Measurements from ENCODE around the gene TOPORS.
"Not testable (repeated sequence)": the region's sequence is repeated elsewhere in the genome, so short reads cannot be mapped to it uniquely, and the experiment has no call there.

Gene TOPORS

DNA sequence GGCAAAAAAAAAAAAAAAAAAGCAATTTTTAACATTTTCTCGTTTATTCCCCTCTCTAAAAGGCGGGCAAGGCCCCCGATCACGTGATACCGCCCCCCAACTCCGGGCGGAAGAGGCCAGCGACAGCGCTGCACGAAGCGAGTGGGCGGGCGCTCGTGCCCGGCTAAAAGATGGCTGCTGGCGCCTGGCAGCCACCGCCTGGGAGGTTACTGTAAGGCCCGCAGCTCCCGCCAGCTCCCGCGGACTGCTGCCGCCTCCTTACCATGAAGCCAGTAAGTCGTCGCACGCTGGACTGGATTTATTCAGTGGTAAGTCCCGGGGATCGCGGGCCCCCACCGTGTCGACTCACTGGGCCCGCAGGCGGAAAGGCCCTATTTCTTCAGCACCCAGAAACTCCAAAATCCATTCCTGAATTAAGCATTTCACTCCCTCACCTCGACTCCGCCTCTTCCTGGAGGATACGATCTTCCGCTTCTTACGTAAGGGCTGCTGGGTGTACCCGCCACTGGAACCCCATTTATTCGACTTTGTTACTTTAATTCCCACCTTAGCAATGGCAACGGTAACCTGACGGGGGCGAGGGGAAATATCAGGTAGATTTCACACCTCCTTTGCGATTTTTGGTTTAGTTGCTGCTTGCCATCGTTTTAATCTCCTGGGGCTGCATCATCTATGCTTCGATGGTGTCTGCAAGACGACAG, at the start of gene TOPORS, which contains the start of gene SMIM27:
TSS of gene TOPORS (minus strand) at position 415 of the 701 bp plus-strand sequence. CDS start at position 265, 150 bp downstream.
TSS of gene SMIM27 (plus strand) at position 156 of the 701 bp plus-strand sequence. CDS start at position 264, 108 bp downstream.
- DNase-seq (ENCODE audit: low read depth in 1 of 2, low spot score in 1 of 2) = peak; percentile 73 to 88

DNA sequence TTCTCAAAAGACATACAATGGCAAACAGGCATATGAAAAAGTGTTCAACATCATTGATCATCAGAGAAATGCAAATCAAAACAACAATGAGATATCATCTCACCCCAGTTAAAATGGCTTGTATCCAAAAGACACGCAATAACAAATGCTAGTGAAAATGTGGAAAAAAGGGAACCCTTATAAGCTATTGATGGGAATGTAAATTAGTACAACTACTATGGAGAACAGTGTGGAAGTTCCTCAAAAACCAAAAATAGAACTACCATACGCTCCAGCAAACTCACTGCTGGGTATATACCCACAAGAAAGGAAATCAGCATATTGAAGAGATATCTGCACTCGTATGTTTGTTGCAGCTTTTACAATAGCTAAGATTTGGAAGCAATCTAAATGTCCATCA, 46.6 kb upstream of the TOPORS start:
- DNase-seq (ENCODE audit: low read depth in 1 of 2, low spot score in 1 of 2) = not testable (repeated sequence)

GRCh38 chr9:32596936-32597335, 44.5 kb upstream of the TOPORS start:
- no peak for DNase-seq (ENCODE audit: low read depth in 1 of 2, low spot score in 1 of 2)

DNA sequence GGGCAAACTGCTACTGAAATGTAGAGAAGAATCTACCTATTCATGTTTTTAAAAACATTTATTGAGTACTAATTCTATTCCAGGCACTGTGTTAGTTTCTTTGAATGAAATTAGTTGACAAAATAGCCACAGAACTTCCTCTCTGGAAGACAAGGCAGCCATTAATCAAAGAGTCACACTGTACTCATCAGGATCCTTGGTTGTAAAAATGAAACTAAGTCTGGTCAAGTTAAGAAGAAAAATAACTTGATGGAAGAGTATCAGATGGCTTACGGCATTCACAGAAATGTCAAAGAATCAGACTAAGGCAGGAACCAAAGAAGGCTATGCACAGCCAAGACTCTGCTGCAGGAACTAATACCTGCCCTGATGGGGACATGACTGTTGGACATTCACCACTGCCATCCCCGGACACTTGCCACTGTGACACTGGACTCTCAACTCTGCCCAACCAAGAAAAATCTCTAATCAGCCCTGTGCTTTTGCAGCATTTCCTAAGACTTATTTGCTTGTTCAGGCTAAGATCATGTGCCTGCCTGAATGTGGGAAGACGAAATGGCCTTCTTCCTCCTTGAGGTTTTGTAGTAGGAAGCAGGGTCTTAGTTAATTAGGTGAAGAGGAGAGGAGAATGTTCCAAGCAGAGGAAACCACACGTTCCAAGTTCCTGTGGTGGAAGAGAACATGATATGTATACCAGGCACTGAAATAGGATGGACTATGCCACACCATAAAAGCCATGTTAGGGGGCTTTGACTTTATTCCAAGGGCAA, 43.9 kb upstream of the TOPORS start:
- no peak for DNase-seq (ENCODE audit: low read depth in 1 of 2, low spot score in 1 of 2)

DNA sequence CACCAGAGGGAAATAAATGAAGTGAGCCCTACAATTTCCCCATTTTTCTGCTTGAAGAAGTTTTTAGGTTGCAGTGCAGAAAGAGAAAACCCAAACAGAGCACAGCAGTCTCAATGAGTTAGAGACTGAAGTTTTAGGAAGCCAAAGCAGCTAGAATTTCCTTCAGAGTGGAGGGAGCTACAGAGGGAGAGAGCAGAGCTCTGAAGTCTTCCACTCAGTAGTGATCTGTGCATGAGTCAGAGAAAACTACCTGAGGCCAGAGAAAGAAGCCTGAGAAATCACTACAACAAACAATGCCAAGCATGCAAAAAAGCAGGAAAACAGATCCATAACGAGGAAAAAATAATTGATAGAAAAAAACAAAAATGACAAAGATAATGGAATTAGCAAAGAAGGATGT, 38.5 kb upstream of the TOPORS start:
- no peak for DNase-seq (ENCODE audit: low read depth in 1 of 2, low spot score in 1 of 2)

- no peak for DNase-seq (ENCODE audit: low read depth in 1 of 2, low spot score in 1 of 2)
Measured at GRCh38 chr9:32590476-32590875, 38.1 kb upstream of the TOPORS start.

DNA sequence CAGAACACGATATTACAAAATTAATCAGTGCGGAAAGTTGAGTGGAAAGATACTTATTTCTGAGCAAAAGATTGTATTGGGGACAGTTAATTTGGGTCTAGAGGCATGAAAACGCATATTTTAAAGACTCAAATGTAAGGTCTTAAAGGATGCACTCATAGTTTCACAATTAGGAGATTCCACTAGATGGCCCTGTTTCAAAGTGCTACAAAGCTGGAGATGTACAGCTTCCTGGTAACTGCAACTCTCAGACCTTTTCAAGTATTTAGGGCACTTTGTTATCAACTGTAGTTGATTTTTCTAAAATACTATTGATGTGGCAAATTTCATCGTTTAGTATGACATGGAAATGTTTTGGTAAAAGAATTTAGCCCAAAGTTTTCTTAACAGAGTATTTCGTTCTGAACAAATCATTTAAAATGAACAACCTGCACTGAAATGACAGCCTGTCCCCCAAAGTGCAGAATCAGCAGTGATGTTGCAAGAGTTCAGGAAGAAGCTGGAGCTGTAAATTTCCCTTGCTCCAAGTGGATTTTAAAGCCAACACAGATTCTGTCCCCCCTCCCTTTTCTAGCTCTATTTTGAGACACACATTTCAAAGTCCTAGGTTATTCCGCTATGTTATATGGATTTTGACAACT, 36.8 kb upstream of the TOPORS start:
- DNase-seq (ENCODE audit: low read depth in 1 of 2, low spot score in 1 of 2) = no peak

GRCh38 chr9:32587901-32588300, 35.5 kb upstream of the TOPORS start:
- DNase-seq (ENCODE audit: low read depth in 1 of 2, low spot score in 1 of 2) = no peak

GRCh38 chr9:32584784-32585183, 32.4 kb upstream of the TOPORS start:
- no peak for DNase-seq (ENCODE audit: low read depth in 1 of 2, low spot score in 1 of 2)

DNA sequence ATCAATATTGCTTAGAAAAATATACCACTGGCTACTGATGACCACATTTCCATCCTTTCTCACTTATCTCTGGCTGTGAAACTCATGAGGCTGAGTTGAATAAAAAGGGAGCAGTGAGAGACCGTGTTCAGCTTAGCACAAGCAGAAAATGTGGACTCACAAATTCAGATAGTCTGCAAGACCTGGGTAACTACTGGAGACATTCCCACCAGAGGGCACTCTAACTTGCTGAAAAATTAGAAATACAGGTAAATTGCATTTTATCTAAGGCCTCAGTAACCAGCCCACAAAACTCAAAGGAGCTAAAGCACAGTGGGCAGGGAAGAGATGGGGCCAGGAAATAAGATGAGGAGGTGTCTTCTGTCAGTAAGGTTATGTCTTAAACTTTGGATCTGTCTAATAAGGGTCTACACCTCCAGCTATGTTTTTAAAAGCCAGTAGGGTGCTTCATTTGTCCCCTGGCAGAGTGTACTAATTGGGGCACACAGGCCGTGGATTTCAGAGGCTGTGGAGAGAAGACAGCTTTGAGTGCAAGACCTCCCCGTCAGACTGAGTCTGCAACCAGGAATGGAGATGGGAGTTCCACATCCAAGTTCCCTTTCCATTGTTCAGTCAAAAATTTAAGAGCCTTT, 29.2 kb upstream of the TOPORS start:
- no peak for DNase-seq (ENCODE audit: low read depth in 1 of 2, low spot score in 1 of 2)

DNA sequence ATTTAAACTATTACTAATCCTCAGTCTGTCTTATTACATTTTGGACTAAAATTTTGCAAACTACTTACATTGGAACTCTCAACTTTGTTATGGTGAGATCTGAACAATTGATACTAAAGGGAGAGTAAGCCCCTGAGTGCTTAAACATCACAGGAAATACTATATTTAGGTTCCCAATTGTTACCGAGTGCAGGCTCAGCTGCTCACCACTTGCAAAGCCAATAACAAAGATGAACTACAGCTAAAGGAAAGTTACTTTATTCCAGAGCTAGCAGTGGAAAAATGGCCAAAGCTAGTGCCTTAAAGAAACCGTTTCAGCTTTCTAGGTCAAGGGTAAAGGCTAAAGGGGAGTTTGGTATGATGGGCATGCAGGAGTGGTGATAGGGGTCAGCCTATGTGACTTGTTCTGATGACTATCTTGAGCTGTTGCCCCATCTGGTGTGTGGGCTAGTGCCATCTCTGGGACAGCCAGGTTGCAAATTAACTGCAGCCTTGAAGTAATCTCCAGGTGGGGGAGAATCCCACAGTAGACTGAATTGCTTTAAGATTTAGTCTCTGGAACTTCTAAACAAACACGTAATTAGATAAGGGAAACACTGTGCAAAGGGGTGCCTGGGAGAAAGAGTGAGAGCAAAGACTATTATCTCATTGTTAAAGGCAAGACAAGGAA, 28.4 kb upstream of the TOPORS start:
- no peak for DNase-seq (ENCODE audit: low read depth in 1 of 2, low spot score in 1 of 2)

DNA sequence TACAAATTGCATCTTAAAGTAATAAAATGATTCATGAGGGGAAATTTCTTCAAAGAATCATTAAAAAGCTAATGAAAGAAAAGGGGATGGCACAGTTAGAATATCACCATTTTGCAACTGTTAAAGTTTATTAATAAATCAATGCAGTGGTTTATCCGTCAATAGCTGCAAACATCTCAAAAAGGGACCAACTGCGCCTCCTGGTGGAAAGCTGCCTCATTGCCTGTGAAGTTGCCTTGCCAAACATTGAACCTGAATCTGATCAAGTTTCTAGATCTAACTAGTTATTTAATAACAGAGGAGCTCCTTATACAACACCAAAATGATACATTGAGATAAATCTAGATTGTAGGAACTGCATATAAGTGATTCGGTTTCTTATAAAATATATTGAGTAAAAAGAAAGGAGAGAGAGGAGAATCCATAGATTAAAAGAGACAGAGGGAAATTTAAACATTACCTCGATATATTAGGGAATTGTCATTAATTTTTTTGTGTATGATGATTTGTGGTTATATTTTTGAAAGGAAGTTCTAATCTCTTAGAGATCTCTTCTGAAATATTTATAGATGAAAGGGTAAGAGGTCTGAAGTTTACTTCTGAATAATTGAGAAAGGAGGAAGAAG, 27.4 kb upstream of the TOPORS start:
- peak; percentile 58 to 60 for DNase-seq (ENCODE audit: low read depth in 1 of 2, low spot score in 1 of 2)

DNA sequence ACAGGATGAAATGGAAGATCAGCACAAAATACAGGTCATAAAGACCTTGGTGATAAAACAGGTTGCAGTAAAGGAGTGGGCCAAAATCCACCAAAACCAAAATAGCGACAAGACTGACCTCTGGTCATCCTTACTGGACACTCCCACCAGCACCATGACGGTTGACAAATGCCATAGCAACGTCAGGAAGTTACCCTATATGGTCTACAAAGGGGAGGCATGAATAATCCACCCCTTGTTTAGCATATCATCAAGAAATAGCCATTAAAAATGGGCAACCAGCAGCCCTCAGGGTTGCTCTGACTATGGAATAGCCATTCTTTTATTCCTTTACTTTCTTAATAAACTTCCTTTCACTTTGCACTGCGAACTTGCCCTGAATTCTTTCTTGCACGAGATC, 26.6 kb upstream of the TOPORS start:
- DNase-seq (ENCODE audit: low read depth in 1 of 2, low spot score in 1 of 2) = no peak

DNA sequence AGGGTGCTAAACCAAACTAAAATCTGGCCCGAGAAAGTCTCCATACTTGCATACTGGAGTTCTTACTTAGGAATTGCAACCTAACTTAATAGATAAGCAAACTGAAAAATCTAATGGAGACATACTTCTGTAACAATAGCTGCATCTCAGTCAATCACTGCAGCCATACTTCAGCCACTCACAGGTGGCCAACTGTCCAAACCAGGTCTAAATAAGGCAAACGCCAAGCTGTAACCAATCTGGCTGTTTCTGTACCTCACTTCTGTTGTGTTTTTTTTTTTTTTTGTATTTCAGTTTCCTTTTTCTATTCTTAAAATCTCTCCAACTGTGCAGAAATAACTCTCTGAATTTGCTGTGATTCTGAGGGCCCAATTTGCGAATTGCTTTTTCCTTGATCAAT, 24.9 kb upstream of the TOPORS start:
- no peak for DNase-seq (ENCODE audit: low read depth in 1 of 2, low spot score in 1 of 2)

DNA sequence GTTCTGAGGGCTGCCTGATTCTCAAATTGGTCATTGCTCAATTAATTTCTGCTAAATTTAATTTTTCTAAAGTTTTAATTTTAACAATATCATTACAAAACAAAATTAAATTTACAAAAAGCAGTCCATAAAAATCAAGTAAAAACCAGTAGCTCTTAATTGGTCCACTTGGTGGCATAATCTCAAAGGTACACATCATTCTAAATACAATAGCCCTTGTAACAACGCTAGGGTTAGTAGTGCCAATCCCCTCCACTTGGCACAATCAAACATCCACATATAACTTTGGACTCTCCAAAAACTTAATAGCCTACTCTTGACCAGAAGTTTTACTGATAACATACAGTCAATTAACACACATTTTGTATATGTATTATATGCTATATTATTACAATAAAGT, 22.5 kb upstream of the TOPORS start:
- no peak for DNase-seq (ENCODE audit: low read depth in 1 of 2, low spot score in 1 of 2)

DNA sequence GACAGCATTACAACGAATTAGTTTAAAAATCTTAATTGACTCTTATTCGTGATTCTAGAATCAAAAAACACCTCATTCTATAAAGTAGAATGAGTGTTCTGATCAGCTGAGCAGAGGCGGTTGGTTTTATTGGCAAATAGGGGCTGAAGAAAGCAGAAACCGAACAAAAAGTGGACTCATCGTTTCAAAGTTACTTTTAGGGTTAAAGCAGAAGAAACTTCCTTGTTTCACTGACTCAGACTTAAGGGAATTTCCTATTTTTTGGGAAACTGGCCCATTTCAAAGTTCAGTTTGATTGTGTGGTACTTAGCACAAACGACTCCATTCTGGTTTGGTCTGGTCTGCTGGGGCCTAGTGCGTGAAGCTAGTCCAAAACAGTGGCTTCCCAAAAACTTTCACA, 21.4 kb upstream of the TOPORS start:
- no peak for DNase-seq (ENCODE audit: low read depth in 1 of 2, low spot score in 1 of 2)

DNA sequence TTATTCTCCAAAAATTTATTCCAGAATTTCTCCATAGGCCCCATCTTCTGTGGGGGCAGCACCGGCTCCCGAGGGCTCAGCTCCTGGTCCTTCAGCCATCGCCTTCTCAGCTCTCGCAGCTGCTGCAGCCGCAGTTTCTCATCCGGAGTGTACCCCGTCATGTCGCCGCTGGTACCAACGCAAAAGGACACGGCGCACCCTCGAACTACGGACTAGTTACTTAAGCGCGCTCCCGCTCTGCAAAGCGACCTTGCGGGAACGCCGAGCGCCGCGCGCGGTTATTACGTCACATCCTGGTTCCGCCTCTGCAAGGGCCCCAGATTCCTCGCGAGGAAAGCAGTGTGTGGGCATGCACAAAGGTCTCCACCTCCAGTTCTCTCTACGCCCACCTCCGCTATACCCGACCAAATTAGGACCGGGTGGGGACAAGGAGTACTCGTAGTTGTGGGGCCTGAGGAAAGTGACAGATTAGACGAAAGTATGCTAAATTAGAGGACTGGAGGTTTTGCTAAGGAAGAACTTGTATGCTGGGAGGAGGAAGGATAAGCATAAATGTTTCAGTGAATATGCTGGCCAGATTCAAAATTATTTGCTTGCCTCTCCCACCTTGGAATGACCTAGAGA, 20.6 kb upstream of the TOPORS start, which contains the start of gene NDUFB6:
TSS of gene NDUFB6 (minus strand) at position 260 of the 624 bp plus-strand sequence. CDS start at position 161, 99 bp downstream.
- DNase-seq (ENCODE audit: low read depth in 1 of 2, low spot score in 1 of 2) = peak; percentile 85 to 93

- DNase-seq (ENCODE audit: low read depth in 1 of 2, low spot score in 1 of 2) = peak; percentile 40 to 58
Measured at GRCh38 chr9:32571969-32572899, 19.8 kb upstream of the TOPORS start.

- DNase-seq (ENCODE audit: low read depth in 1 of 2, low spot score in 1 of 2) = no peak
Measured at GRCh38 chr9:32570262-32570661, 17.9 kb upstream of the TOPORS start.
